Skeletal muscle tissue (tissue), 4 donors: Measurements from ENCODE around the gene KMT2E. TPM values are rescaled to one million over a fixed set of nuclear protein-coding genes. Genes with fewer than 3 reads are reported as not detected.
A peak's percentile ranks its signal among the peaks of the same experiment; 100 is the strongest.
"Not testable (repeated sequence)": the region's sequence is repeated elsewhere in the genome, so short reads cannot be mapped to it uniquely, and the experiment has no call there.

Experiments used
- H3K27ac ChIP-seq: one replicate; pipeline ENCODE4 v1.7.0; 2013; ENCODE audit warnings: mild to moderate bottlenecking, low read depth, low read length, inconsistent platforms
- H3K27me3 ChIP-seq, 3 donors: one replicate each; pipeline ENCODE4 v1.7.0; 2013; ENCODE audit warnings: low read length in 3 of 3; ENCODE audit not compliant: control insufficient read depth in 3 of 3, insufficient read depth in 3 of 3
- H3K36me3 ChIP-seq, 3 donors: one replicate each; pipeline ENCODE4 v1.7.0; 2013; ENCODE audit warnings: low read length in 3 of 3; ENCODE audit not compliant: control insufficient read depth in 3 of 3, insufficient read depth in 3 of 3
- H3K4me1 ChIP-seq, 3 donors: one replicate each; pipeline ENCODE4 v1.7.0; 2013; ENCODE audit warnings: low read length in 3 of 3, mild to moderate bottlenecking in 3 of 3; ENCODE audit not compliant: control insufficient read depth in 3 of 3, insufficient read depth in 3 of 3
- H3K4me3 ChIP-seq, 3 donors: one replicate each; pipeline ENCODE4 v1.7.0; 2013; ENCODE audit warnings: low read length in 3 of 3
- H3K9ac ChIP-seq, 3 donors: one replicate each; pipeline ENCODE4 v1.7.0; 2013; ENCODE audit warnings: low read length in 3 of 3, mild to moderate bottlenecking in 3 of 3, moderate library complexity in 2 of 3, low read depth in 1 of 3
- H3K9me3 ChIP-seq, 3 donors: one replicate each; pipeline ENCODE4 v1.7.0; 2013; ENCODE audit warnings: low read length in 3 of 3; ENCODE audit not compliant: control insufficient read depth in 3 of 3
- total RNA-seq: library from RNA; depleted of rRNA; stranded (reverse); fragments of >200 nt; gene quantifications from one replicate; pipeline ENCODE4 v1.2.3, GENCODE V29; 2014
- donor health status: Osteomylitis.

KMT2E gene
- total RNA-seq, 1 donor from 2014 or later: 59.0 TPM

- Histone ChIP-seq H3K36me3 (no peaks in the 10 kb centered on the region), H3K9me3 (no peaks in the 10 kb centered on the region), H3K27me3 (no peaks in the 10 kb centered on the region), H3K27ac (peak overlapping the region; percentile 96), H3K4me1 (peaks cover 52 to 77% (median 69%) of the 10 kb centered on the region in 3 donors), H3K9ac (peak overlapping the region; percentile 94 to 96 (median 95)), H3K4me3 (peak overlapping the region; percentile 73 to 81 (median 78))
These were observed 31.5 kb upstream of the KMT2E start for GRCh38 chr7:104982308-104983075.

- Histone ChIP-seq H3K4me3 (peak overlapping the region; percentile 73 to 81 (median 78)), H3K9ac (peak overlapping the region; percentile 94 to 96 (median 95)), H3K36me3 (no peaks in the 10 kb centered on the region), H3K27me3 (no peaks in the 10 kb centered on the region), H3K4me1 (peaks cover 52 to 74% (median 63%) of the 10 kb centered on the region in 3 donors), H3K27ac (peak overlapping the region; percentile 96), H3K9me3 (no peaks in the 10 kb centered on the region)
These were observed 30.9 kb upstream of the KMT2E start for GRCh38 chr7:104983076-104983577.

- Histone ChIP-seq H3K4me1 (peaks cover 49 to 72% (median 55%) of the 10 kb centered on the region in 3 donors), H3K27ac (peak overlapping the region; percentile 96), H3K27me3 (no peaks in the 10 kb centered on the region), H3K9me3 (no peaks in the 10 kb centered on the region), H3K9ac (peak overlapping the region; percentile 94 to 96 (median 95)), H3K36me3 (no peaks in the 10 kb centered on the region), H3K4me3 (peak overlapping the region; percentile 73 to 81 (median 78))
These were observed 30.1 kb upstream of the KMT2E start for GRCh38 chr7:104983578-104984539.

- Histone ChIP-seq H3K4me1 (peaks cover 42 to 67% (median 47%) of the 10 kb centered on the region in 3 donors), H3K27ac (peak overlapping the region; percentile 96)
These were observed 29.3 kb upstream of the KMT2E start for GRCh38 chr7:104984585-104985258.

GRCh38 chr7:104985259-104985617, 28.8 kb upstream of the KMT2E start:
- H3K4me1 ChIP-seq: peaks cover 40 to 66% (median 45%) of the 10 kb centered on the region in 3 donors
- H3K36me3 ChIP-seq: no peaks in the 10 kb centered on the region
- H3K27ac ChIP-seq: peak overlapping the region; percentile 96
- H3K9me3 ChIP-seq: no peaks in the 10 kb centered on the region
- no peaks in the 10 kb centered on the region for H3K27me3 ChIP-seq
- H3K9ac ChIP-seq: peak overlapping the region in 2 of 3 donors; percentile 94 to 95
- peak overlapping the region in 1 of 3 donors; percentile 78 for H3K4me3 ChIP-seq

More at GRCh38 chr7:104984585-104985258, 29.3 kb upstream of the KMT2E start:
- H3K9ac ChIP-seq: peak overlapping the region; percentile 94 to 96 (median 95)
- no peaks in the 10 kb centered on the region for H3K36me3 ChIP-seq
- no peaks in the 10 kb centered on the region for H3K9me3 ChIP-seq
- no peaks in the 10 kb centered on the region for H3K27me3 ChIP-seq
- H3K4me3 ChIP-seq: peak overlapping the region; percentile 73 to 81 (median 78)

- Histone ChIP-seq H3K9me3 (no peaks in the 10 kb centered on the region), H3K4me1 (peaks cover 40 to 64% (median 42%) of the 10 kb centered on the region in 3 donors), H3K9ac (no peak overlapping the region), H3K36me3 (peaks cover 4 to 7% (median 5%) of the 10 kb centered on the region in 3 donors), H3K27ac (peak overlapping the region; percentile 4), H3K27me3 (no peaks in the 10 kb centered on the region), H3K4me3 (no peak overlapping the region)
These were observed 27.3 kb upstream of the KMT2E start for GRCh38 chr7:104986628-104987259.

GRCh38 chr7:104987403-104987802, 26.6 kb upstream of the KMT2E start:
- not testable (repeated sequence) for H3K36me3 ChIP-seq, H3K9ac ChIP-seq, H3K4me3 ChIP-seq, H3K27me3 ChIP-seq, H3K9me3 ChIP-seq, H3K27ac ChIP-seq
- H3K4me1 ChIP-seq: peaks cover 37 to 61% (median 37%) of the 10 kb centered on the region in 3 donors

- H3K9me3 ChIP-seq: no peaks in the 10 kb centered on the region
- H3K4me1 ChIP-seq: peaks cover 38 to 54% (median 47%) of the 10 kb centered on the region in 3 donors
- H3K27ac ChIP-seq: peak overlapping the region; percentile 11
- peaks cover 4 to 7% (median 5%) of the 10 kb centered on the region in 3 donors for H3K36me3 ChIP-seq
- no peak overlapping the region for H3K9ac ChIP-seq
- H3K4me3 ChIP-seq: no peak overlapping the region
- H3K27me3 ChIP-seq: no peaks in the 10 kb centered on the region
These were observed 23.0 kb upstream of the KMT2E start for GRCh38 chr7:104990983-104991382.

- Histone ChIP-seq H3K27ac (peak overlapping the region; percentile 78), H3K36me3 (peaks cover 4 to 7% (median 5%) of the 10 kb centered on the region in 3 donors), H3K9ac (peak overlapping the region in 1 of 3 donors; percentile 8), H3K9me3 (no peaks in the 10 kb centered on the region), H3K4me3 (no peak overlapping the region), H3K4me1 (peaks cover 34 to 53% (median 51%) of the 10 kb centered on the region in 3 donors), H3K27me3 (no peaks in the 10 kb centered on the region)
These were observed 21.7 kb upstream of the KMT2E start for GRCh38 chr7:104992306-104992705.
